GM18511 (cell line): ENCODE data around the gene SAT1.

ENCODE experiments used
- ATAC-seq: cut with Tn5 transposase; IDR thresholded peaks from one replicate; pipeline ENCODE4 v1.9.1; 2021; ENCODE audit warnings: mild to moderate bottlenecking, moderate library complexity; ENCODE audit not compliant: unreplicated experiment

SAT1 gene

DNA sequence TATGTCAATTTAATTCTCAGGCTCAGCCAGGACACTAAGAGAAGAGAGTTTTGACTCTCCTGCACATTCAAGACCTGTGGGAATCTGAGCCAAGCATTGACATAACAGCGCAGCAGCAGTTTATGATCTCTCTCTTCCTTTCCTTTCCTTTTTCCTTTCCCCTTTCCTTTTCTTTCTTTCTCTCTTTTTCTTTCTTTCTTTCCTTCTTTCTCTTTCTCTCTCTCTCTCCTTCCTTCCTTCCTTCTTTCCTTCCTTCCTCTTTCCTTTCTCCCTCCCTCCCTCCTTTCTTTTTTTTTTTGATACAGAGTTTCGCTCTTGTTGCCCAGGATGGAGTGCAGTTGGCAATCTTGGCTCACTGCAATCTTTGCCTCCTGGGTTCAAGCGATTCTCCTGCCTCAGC, 21.6 kb downstream of the SAT1 start:
- ATAC-seq, result no peak

DNA sequence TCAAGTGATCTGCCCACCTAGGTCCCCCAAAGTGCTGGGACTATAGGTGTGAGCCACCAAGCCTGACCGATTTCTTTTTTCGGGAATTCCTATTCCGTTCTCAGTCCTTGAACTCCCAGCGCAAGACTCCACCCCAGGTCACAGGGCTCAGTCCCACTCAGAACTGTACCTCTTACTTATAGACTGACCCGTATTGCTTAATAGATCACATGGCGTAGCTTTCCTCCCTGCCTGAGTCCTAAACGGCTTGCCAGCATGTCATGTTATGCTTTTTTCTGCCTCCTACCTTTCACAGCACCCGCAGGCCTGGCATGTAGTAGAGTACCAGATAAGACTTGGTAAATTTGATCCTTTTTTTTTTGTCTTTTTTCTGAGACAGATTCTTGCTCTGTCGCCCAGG, 22.4 kb downstream of the SAT1 start:
- ATAC-seq, result no peak

DNA sequence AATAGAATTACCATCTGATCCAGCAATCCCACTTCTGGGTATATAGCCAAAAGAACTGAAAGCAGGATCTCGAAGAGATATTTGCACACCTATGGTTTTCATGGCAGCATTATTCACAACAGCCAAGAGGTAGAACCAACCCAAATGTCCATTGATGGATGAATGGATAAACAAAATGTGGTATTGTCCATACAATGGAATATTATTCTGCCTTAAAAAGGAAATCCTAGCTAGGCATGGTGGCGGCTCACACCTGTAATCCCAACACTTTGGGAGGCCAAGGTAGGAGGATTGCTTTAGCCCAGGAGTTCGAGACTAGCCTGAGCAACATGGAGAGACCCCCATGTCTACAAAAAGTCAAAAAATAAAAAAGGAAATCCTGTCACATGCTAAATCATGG, 27.3 kb downstream of the SAT1 start:
- no peak for ATAC-seq

- no peak for ATAC-seq
Measured at GRCh38 chrX:23811108-23811651, 28.2 kb downstream of the SAT1 start.

DNA sequence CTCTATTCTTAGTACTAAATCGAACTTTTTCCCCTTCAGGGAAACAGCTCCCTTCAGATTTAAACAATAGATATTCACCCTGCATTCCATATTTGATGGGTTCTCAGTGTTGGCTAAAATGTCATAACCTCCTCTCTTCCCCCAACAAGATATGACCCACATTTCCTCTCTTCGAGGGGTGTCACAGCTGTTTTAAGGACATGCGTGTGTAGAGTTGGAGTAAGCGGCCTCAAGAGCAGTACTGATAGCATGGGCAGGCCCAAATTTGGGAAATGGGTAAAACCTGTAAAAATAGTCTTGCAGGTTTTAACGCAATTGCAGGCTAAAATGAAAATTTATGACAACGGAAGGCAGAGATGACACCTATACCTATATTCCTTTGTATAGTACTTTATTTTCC, 28.7 kb downstream of the SAT1 start:
- no peak for ATAC-seq

DNA sequence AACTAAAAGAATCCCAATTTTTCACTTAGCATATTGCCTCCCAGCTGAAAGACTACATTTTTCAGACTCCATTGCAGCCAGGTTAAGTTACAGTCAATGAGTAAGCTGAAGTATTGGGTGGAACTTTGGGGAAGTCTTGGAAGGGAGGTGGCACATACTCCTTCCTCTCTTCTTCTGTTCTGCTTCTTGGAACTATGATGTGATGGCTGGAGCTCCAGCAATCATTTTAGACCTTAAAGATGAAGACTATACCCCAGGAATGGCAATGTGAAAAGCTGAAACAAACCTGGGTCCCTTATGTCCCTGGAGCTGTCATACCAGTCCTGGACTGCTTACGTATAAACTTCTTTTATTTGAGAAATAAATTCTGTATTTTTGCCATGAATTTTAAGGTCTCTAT, 30.8 kb downstream of the SAT1 start:
- ATAC-seq, result no peak

DNA sequence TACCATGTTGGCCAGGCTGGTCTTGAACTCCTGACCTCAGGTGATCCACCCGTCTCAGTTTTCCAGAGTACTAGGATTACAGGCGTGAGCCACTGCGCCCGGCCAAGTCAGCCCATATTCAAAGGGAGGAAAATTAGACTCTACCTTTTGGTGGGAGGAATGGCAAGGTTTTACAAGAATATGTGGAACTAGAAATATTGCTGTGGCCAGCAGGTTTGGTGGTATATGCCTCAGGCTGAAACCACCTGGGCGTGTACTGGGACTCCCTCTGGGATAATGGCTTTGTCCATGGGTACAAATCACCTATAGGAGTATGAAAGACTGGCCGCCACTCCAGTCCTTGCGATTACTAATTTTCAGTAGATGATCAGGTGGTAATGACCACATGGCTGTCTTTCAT, 32.4 kb downstream of the SAT1 start:
- no peak for ATAC-seq

DNA sequence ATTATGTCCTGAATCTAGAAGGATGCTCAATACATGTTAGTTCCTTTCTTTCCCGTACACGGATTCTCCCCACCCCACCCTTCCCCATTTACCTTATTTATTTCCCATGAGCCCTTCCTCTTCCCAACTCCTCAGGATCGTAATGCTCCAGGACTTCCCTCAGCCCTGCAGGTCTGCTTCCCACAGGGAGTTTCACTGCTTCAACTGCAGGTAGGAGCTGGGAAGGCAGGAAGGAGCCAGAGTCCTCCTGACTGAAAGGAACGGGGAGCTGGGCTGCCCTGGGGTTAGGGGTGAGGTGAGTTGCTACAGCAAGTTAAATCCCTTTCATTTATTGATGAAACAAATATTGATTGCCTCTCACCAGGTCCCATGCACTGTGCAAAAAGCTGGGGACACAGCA, 33.2 kb downstream of the SAT1 start:
- no peak for ATAC-seq

DNA sequence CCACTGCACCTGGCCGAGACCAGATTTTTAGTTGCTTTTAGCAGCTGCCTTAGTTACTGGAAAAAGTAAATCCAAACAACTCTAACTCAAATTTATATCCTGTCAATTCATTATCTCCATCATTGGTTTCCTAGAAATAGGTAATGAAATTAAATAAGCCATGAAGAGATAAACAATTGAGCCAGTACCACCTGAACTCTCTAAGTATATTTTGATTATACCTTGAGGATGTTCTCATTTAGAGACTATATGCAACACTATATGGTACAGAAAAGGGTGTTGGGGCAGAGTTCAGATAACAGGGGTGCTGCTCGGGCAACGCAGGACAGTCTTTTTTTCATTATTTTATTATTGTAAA, 35.0 kb downstream of the SAT1 start:
- ATAC-seq, result no peak

DNA sequence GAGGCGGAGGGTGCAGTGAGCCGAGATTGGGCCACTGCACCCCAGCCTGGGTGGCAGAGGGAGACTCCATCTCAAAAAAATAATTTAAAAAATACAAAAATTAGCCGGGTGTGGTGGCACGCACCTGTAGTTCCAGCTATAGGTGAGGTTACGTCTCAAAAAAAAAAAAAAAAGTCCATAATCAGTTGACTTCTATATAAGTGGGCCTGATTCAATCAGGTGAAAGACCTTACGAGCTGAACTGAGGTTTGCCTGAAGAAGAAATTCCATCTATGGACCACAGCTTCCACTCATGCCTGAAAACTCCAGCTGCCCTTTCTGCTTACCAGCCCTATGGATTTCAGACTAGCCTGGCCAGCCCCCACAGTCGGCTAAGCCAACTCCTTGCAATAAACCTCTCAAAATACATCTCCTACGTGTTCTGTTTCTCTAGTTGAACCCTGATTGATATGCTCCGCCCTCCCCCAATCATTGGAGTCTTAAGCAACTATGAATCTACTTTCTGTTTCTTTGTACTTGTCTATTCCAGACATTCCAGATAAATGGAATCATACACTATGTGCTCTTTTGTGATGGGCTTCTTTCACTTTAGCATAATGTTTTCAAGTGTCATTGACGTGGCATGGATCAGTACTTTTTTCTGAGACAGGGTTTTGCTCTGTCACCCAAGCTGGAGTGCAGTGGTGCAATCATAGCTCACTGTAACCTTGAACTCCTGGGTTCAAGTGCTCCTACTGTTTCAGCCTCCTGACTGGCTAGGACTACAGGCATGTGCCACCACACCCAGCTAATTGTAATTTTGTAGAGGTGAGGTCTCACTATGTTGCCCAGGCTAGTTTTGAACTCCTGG, 36.6 kb downstream of the SAT1 start:
- no peak for ATAC-seq

- no peak for ATAC-seq
Measured at GRCh38 chrX:23820235-23820782, 37.3 kb downstream of the SAT1 start.

- no peak for ATAC-seq
Measured at GRCh38 chrX:23821847-23822246, 38.9 kb downstream of the SAT1 start.

- no peak for ATAC-seq
Measured at GRCh38 chrX:23822397-23822796, 39.4 kb downstream of the SAT1 start.

DNA sequence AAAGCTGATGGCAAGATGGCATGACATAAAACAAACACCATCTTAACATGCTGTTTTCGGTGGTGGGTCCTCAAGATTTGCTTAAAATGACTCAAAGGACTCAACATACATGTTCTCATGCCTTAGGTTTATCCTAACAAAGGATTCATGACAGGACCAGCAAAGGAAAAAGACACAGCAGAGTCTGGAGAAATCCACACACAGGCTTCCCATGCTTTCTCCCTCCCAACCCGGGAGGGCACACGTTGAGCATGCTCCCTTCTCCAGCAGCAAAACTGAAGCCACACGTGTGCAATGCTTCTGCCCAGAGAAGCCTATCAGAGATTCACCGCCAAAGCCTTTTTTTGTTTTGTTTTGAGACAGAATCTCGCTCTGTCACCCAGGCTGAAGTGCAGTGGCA, 39.9 kb downstream of the SAT1 start:
- no peak for ATAC-seq

DNA sequence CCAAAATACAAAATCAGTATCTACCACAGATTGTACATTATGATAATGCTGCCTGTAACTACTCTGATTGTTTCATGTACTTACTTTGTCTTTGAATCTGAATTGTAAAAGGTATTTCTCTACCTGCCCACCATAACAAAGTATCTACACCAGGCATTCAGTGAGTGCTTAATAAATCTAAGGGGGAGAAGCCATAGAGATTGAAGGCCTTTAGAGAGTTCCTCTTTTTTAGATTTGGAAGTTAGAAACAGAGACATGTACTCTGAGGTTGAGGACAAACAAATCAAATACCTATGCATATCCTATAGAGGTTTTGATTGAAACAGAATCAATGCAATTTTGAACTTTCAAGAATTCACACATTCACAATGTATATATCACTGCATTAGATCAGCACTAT, 42.7 kb downstream of the SAT1 start:
- ATAC-seq, result no peak

GRCh38 chrX:23826216-23826615, 43.2 kb downstream of the SAT1 start:
- no peak for ATAC-seq

- ATAC-seq, result no peak
Measured at GRCh38 chrX:23826653-23827052, 43.7 kb downstream of the SAT1 start.

- no peak for ATAC-seq
Measured at GRCh38 chrX:23828881-23829280, 45.9 kb downstream of the SAT1 start.

DNA sequence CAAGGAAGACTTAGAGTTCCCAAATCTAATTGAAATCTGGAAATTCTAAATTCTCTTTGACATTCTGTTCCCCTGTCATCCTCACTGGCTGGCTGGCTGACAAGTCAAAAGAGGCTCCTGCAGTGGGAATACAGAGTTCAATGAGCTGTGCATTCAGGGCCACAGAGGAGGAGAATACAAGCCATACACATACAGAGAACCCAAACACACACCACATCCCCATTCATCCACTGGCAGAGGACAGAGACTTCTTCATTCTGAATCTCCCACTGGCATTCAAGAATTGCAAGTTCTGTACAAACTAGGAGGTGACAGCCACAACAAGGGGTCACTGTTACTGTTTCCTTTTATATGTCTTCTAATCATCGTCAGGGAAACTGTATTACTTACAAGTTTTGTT, 49.7 kb downstream of the SAT1 start:
- ATAC-seq, result no peak
